ENCODE results near the gene PSEN2.

PSEN2 gene

DNA sequence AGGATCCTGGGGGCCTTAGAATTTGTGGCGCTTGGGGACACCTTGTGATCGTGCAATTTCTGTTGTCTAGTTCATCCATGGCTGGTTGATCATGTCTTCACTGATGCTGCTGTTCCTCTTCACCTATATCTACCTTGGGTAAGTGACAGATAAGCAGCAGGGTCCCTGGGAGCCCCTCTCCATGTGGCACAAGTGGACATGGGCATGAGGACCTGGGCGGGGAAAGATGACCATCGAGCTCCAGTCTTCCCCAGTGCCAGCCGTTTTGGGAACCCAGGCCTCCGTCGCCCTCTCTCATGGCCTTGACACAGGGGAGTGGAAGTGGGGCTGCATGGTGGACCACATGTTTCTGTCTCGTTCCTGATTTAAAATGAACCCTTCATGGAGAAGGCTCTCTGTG is 17.6 kb downstream of the PSEN2 start:
- no peak for DNase-seq

DNA sequence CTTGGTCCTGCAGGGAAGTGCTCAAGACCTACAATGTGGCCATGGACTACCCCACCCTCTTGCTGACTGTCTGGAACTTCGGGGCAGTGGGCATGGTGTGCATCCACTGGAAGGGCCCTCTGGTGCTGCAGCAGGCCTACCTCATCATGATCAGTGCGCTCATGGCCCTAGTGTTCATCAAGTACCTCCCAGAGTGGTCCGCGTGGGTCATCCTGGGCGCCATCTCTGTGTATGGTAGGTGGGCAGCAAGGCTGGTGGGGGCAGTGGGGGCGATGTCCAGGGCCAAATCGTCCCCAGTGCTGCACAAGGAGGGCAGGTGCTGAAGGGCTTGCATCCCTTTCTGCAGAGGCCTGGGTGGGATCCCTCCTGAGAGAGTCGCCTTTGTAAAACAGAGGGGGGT is 18.4 kb downstream of the PSEN2 start:
- DNase-seq, result no peak

DNA sequence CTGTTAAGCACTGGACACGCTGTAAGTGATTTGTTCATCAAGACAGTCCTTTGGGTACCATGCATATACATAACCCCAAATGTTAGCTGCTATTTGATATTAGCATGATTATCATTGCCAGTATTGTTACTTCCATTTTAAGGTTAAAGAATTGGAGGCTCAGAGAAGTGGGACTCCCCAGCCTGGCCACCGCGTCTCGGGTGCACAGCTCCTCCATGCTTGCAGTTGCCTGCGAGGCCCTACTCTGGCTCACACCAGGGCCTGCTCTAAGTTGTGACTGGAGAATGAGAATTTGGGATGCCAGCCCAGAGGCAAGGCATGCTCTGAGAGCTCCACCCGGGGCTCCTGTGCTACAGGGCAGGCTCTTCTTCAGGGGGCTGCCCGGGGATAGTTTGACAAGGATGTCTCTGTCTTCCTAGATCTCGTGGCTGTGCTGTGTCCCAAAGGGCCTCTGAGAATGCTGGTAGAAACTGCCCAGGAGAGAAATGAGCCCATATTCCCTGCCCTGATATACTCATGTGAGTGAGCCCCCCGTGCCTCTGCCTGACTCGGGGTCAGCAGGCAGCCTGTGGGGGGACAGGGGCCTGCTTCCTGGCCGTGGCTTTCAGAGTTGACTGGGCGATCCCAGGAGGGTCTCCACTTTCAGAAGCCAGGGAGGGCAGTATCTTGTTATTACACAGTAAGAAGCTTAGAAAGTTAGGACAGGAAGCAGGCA is 19.4 kb downstream of the PSEN2 start:
- no peak for DNase-seq

DNA sequence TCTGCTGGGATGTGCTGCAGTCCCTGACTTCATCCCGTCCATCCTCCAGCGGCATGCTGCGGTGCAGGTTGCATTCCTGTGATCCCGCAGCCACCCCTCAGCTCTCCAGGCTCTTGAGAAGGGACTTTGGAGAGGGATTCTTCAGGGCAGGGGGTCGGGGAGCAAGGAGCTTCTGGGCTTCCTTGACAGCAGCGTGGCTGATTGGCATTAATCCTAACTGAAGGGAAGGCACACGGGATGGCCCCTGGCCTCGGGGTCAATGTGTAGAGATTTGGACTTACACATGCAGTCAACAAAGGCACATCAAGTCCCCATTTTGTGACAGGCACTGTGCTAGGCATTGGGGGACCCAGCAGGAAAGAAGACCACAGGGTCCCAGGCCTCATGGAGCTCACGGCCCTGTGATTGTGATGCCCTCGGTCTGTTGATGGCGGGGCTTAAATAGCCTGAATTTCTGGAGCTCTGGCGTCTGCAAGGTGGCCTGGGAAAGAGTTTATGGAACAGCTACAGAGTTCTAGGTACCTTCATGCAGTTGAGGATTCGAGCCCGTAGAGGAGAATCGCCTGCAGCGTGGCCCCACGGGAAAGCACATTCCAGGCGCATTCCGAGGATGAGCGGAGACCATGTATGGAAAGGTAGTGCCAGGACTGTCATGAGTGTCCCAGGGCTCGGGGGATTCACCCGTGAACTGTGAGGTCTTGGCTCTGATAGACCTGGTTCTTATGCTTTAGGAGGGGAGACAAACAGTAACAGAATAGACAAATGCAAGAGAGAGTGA is 20.1 kb downstream of the PSEN2 start:
- no peak for DNase-seq

DNA sequence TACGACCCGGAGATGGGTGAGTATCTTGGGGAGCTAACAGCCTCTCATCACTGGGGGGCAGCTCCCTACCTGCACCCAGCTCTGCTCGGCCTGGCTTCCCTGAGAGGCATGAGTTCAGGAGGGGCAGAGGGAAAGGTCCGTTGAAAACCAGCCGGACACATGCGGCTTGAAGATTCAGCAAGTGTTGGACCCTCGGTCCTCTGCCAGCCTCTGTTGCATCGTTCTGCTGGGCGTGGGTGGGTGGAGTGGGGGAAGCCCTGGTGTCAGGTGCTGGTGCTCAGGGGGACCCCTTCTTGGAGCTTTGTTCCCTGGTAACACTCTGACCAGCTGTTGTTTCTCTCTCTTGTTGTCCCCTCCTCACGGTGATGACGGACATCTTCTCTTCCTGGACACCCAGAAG is 20.9 kb downstream of the PSEN2 start:
- no peak for DNase-seq

DNA sequence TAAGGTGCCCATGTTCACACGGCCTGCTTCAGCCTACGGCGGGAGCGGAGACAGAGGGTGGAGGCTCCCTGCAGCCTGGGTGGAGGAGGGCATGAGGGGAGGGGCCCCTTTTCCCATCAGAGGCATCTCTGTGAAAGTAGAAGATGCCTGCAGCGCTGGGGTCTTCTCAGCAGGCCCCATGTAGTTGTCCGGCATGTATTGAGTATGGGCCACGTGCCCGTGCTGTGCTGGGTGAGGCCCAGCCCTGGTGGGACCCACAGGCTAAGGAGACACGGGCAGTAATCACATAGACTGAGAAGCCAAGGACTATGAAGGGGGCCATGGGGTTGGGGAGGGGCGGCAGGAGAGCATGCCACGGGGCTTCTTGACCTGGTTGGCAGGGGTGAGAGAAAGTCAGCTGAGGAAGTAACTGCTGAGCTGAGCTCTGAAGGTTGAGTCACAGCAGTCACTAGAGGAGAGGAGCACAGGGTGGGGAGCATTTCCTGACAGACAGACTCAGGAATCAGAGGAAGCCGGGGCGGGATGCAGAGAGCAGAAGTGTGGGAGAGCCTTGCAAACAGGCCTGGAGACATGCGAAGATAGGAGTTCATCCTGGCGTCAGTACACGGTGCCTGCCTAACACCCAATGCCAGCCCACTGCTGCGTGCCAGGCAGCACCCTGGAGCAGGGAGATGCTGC is 21.6 kb downstream of the PSEN2 start:
- no peak for DNase-seq

DNA sequence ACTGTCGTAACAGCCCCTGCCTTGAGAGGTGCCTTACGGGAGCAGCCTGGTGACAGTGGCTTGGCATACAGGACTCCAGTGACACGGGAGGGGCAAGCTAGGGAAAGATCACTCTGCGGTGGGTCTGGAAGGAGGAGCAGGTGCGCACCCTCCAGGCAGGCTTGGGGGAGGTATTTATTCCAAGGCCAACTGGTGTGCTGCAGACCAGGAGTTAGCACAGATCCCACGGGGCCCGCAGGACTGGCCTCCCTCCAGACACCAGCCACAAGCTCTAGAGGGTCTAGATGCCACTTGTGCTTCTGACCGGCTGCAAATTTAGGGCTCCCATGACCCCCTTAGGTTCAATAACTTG is 22.1 kb downstream of the PSEN2 start:
- no peak for DNase-seq

DNA sequence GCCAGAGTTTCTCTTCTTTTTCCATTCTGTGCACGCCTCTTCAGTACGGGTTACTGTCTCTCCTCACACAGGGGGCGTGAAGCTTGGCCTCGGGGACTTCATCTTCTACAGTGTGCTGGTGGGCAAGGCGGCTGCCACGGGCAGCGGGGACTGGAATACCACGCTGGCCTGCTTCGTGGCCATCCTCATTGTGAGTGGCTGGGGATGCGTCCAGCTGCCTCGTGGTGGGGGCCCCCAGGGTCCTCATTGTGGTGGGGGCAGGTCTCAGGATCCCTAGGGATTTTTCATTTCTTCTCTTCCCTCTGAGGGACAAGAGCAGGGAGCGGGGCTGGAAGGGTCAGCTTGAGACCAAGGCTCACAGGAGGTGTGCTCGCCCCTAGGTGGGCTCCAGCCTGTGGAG is 23.5 kb downstream of the PSEN2 start:
- no peak for DNase-seq

DNA sequence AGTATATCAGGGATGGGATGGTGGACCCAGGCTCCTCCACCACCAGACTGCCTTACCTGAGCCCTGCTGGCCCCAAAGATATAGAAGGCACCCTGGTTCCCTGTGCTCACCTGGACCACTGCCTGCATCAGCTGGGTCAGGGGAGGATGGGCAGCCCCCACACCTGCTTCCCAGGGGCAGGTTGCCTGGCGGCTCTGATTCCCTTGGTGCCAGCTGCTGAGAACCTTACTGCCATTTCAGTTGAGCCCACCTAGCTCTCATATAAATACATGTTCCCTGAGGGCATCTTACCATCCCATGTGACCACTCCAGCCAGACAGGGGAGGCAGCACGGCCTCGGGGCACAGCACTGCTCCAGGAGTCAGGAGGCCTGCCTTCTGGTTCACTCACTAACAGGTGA is 24.4 kb downstream of the PSEN2 start:
- DNase-seq, result peak; percentile 10

DNA sequence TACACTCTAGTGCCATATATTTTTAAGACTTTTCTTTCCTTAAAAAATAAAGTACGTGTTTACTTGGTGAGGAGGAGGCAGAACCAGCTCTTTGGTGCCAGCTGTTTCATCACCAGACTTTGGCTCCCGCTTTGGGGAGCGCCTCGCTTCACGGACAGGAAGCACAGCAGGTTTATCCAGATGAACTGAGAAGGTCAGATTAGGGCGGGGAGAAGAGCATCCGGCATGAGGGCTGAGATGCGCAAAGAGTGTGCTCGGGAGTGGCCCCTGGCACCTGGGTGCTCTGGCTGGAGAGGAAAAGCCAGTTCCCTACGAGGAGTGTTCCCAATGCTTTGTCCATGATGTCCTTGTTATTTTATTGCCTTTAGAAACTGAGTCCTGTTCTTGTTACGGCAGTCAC is 25.2 kb downstream of the PSEN2 start:
- DNase-seq, result no peak

DNA sequence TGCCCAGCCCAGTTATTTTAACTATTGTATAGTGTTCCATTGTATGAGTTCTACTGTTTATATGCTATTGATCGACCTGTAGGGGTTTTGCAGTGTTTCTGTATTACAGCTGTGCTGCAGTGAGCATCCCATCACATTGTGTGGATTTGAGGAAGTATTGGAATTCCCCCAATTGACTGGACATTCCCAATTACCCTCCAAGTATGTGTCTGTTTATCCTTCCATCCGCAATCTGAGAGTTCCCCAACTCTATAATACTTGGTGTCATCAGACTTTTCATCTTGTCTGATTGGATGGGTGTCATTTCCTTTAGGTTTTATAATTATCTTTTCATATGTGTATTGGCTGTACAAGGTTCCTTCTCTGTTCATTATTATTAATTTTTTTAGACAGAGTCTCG is 27.8 kb downstream of the PSEN2 start:
- no peak for DNase-seq

DNA sequence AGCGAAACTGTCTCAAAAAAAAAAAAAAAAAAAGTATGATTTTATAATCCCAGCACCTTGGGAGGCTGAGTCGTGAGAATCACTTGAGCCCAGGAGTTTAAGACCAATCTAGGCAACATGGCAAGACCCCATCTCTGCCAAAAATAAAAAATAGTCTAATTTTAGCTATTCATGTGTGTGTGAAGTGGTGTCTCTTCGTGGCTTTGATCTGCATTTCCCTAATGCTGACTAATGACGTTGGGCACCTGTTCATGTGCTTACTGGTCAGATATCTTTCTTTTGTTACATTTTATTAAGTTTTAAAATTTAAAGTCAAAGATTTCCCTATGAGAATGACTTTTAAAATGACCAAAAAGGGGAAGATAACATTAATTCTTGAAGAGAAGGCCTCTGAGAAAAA is 31.0 kb downstream of the PSEN2 start:
- DNase-seq, result no peak

DNA sequence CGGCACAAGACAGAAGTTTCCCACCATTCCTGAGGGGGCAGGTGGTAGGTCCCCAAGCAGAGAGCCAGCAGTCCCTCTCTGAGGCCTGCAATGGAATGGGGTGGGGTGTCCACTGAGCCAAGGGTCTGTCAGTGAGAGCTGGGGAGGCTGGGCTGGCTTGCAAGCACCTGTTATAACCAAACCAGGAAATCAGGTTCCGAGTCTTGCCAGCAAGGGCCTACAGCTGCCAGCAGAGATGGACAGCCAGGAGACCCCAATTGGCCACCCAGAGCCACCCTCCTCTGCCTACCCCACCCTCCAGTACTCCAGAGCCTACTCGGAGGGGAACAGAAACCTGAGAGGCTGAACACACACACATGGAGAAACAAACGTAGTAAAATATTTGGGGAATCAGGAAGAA is 32.2 kb downstream of the PSEN2 start:
- no peak for DNase-seq

DNA sequence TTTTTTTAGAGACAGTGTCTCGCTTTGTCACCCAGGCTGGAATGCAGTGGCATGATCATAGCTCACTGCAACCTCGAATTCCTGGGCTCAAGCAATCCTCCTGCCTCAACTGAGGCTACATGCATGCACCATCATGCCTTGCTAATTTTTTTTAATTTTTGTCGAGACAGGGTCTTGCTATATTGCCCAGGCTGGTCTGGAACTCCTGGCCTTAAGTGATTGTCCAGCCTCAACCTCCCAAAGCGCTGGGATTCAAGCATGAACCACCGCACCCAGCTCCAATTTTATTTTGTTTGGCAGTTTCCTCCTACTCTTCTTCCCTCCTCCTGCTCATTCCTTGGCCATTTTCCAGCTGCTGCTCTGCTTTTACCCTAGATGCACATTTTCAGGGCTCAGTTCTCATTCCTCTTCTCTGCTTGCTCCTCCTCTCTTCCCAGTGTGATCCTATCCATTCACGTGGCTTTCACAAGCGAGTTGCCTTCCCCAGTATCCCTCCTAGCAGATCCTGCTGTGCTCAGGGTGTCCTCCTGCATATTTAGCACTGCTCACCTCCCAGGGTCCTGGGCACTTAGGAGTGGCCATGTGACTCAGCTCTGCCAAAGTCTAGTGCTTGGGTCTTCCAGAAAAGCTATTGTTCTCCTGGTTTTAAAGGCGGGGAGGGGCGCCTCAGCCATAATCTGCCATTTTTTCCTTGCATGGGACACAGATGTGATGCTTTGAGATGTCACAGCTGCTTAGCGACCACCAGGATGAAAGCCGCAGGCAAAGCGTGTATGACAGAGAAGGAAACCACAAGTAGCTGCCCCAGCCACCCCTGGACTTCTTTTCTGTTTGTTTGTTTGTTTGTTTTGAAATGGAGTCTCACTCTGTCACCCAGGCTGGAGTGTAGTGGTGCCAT is 33.7 kb downstream of the PSEN2 start:
- no peak for DNase-seq

DNA sequence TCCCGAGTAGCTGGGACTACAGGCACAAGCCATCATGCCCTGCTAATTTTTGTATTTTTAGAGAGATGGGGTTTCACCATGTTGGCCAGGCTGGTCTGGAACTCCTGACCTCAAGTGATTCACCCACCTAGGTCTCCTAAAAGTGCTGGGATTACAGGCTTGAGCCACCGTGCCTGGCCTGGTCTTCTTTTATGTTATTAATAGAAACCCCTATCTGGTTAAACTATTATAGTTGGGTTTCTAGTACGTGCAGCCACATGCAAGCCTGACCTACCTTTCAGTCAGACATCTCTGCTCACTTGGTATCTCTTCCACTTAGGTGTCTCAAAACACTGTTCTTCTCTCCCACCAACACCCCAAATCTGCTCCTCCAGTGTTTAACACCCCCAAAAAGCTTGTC is 34.4 kb downstream of the PSEN2 start:
- no peak for DNase-seq

DNA sequence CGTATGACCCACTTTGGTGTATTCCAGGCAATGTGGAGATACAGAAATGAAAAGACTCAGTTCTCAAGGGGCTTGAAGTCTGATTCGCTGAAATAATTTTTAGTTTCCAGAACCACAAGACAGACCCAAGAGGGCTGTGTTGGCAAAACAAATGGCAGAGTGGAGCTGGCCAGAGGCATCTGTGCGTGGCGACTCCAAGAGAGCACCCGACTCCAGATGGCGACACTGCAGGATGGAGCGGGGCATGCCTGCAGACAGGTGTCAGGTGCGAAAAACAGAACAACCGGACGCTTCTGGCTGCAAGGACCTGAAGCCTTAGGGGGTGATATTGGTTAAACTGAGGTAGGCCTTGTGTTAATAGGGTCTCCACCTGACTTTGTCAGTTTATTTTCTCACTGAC is 38.0 kb downstream of the PSEN2 start:
- DNase-seq, result no peak

DNA sequence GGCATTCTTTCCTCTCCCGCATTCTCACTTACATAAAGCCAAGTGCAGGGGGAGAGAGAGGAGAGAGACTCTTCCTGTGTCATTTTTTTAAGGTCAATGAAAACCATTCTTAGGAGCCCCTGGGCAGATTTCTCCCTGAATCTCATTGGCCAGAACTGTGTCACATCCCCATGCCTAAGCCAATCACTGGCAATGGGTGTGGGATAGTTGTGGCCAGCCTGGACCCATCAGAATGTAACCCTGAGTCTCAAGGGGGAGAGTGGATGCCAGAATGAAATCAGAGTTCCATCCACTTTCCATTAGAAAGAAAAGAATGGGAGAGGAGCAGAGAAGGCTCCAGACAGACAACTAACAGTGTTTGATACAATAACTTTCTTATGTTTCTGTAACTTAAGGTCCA is 38.5 kb downstream of the PSEN2 start:
- DNase-seq, result no peak

DNA sequence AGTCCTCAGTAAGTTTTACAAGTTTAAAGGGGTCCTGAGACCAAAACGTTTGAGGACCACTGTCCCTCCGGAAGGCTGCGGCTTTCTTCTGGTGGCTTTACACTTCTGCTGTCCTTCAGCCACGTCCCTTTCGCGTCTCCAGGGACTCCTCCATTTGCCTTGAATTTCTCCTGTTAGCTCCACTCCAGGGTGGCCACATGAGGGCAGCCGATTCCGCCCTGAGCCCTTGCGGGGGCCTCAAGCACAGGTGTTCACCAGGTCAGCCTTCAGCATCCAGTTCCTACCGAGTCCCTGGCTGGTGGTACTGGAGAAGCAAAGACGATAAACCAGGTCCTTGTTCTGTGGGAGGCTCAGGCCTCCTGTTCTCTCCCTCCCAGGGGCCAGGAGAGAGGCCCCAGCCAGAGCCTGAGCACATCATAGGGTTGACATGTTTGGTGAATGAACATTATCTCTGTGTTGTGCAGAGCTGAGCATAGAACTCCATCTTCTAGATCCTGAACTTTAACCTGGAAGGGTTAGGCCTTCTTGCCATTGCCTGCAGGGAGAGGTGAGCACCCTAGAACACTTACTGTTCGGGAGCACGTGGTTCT is 42.3 kb downstream of the PSEN2 start:
- no peak for DNase-seq

DNA sequence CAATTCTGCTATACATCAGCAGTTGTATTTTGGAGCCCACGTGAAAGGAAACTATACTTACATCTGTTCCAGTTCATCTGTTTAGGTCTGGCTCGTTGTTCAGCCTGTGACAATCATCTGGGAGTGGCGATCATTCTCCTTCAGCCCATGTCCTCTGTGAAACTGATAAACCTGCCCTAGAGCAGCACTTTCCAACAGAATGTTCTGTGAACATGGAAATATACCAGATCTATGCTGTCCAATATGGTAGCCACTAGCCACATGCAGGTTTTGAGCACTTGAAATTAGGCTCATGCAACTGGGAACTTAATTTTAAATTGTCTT is 45.2 kb downstream of the PSEN2 start:
- no peak for DNase-seq

DNA sequence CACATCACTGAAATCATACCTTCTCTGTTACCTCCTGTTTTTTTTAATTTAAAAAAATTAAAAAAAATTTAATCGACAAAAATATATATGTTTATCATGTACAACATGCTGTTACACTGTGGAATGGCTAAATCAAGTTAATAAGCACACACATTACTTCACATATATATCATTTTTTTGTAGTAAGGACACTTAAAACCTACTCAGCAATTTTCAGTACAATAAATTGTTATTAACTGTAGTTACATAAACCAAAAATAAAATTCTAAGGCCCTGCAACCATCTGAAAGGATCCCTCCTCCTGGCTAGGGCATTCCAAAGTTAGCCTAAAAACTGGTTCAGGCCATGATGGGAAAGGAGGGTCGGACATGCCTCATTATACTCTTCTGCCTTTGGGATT is 46.1 kb downstream of the PSEN2 start:
- no peak for DNase-seq

DNA sequence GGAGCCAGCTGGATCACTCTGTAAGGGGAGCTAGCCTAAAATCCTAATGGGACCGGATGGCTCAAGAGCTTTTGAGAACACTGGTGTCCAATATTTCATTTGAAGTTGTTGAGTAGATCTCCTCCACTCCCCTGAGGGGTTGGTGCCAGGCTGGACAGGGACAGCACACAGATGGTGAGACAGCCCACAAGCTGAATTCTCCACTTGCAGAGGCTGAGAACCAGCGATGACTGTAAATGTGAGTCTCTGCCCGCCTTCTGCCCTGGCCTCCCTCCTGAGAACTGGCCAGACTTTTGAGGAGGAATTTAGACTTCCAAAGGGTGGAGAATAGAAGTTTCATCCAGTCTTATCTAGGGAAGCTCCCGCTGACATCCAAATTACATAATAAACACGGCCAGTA is 49.2 kb downstream of the PSEN2 start:
- DNase-seq, result no peak

DNA sequence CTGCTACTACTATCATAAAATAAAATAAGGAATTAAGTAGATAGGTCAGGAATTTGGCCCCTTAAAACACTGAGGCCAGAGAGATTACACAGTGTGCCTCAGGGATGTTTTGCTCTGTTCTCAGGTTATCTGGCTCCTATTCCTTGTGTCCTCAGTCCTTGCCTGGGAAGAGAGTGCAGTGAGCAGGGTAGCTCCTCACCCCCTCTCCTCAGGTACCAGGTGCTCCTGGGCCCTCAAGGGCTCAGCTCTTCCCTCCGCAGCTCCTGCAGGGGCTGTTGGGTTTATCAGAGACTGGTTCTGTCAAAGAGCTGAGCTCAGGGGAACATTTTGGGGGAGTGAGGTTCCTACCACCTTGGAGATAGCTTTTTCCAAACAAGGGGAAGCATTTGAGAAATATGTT is 49.6 kb downstream of the PSEN2 start:
- DNase-seq, result no peak

DNA sequence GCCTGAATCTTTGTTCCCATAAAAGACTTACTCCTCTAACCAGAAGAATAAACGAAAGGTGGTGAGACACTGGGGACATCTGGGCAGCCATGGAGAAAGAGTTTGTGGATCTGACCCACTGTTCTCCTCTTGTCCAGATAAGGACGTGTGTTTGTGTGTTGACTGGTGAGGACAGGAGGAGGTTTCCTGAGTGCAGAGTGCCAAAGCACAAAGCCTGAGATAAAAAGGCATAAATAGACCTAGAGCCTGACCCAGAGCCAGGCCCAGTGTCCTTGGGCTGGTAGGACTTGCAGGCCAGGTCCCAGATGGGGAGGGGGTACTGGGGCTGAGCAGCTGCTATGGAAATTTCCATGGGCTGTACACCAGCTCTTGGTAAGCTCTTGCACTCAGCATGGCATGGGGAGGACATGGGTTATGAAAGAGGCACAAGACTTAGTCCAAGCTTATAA is 50.1 kb downstream of the PSEN2 start:
- DNase-seq, result no peak
